ENCODE data around the gene MYO7A. TPM values are rescaled to one million over a fixed set of nuclear protein-coding genes. Genes with fewer than 3 reads are reported as not detected.

MYO7A gene
- total RNA-seq, 3 donors from 2014 or later, result 4.3 to 23.5 (median 4.5) TPM

DNA sequence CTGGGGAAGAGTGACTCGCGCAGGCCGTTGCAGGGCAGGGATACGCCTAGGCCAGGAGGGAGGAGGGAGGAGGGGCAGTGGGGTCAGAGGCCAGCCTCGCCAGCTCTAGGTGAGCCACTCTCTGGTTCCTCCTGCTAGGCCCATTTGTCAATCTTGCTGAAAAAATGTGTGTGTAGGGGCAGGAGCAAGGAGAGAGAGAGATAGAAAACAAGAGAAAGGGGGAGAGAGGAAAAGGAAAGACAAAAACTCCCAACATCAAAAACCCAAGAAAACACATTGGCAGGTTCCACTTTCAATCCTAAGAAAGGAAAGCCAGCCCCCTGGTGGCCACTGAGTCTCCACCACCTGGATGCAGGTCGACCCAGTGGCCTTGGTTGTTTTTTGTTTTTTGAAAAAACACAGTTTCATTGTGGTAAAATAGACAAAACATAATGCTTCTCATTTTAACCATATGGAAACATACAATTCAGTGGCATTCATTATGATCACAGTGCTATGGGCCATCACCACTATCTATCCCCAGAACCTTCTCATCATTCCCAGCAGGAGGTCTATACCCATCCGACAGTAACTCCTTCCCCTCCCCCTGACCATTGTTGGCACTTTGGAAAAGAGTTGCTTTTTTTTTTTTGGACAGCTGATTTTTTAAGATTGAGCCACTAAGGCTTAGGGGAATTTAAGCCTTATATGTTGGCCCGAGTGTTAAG, 14.5 kb upstream of the MYO7A start:
- TF ChIP-seq, protein P1, sequence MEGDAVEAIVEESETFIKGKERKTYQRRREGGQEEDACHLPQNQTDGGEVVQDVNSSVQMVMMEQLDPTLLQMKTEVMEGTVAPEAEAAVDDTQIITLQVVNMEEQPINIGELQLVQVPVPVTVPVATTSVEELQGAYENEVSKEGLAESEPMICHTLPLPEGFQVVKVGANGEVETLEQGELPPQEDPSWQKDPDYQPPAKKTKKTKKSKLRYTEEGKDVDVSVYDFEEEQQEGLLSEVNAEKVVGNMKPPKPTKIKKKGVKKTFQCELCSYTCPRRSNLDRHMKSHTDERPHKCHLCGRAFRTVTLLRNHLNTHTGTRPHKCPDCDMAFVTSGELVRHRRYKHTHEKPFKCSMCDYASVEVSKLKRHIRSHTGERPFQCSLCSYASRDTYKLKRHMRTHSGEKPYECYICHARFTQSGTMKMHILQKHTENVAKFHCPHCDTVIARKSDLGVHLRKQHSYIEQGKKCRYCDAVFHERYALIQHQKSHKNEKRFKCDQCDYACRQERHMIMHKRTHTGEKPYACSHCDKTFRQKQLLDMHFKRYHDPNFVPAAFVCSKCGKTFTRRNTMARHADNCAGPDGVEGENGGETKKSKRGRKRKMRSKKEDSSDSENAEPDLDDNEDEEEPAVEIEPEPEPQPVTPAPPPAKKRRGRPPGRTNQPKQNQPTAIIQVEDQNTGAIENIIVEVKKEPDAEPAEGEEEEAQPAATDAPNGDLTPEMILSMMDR (IDR thresholded peaks at IDR 0.05), result peak in 1 of 3 donors; percentile 17
- no peak for TF ChIP-seq POLR2A (IDR thresholded peaks at IDR 0.05)
- Histone ChIP-seq H3K9me3 (no peaks in the 10 kb centered on the region), H3K4me1 (no peaks in the 10 kb centered on the region), H3K36me3 (no peaks in the 10 kb centered on the region), H3K27ac (no peak overlapping the region), H3K4me3 (no peak overlapping the region), H3K27me3 (no peaks in the 10 kb centered on the region)
- intact Hi-C loops (cut with DNase I; ENCODE audit: low total_unique reads), result no loop called here
- DNase-seq (ENCODE audit: low spot score in 2 of 2), result no peak

DNA sequence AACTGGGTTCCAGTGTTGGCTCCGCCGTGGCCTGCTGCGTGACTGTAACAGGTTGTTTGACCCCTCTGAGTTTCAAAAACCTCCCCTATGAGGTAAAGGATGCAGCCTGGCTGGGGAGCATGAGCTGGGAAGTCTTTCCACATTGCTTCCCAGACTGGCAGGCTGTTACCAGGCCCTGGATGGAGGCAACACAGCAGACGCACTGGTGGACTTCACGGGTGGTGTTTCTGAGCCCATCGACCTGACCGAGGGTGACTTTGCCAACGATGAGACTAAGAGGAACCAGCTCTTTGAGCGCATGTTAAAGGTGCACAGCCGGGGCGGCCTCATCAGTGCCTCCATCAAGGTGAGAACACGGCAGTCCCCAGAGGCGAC, 14.0 kb upstream of the MYO7A start:
- intact Hi-C loops (cut with DNase I; ENCODE audit: low total_unique reads), result no loop called here
- Histone ChIP-seq H3K36me3 (no peaks in the 10 kb centered on the region), H3K27me3 (no peaks in the 10 kb centered on the region), H3K9me3 (no peaks in the 10 kb centered on the region), H3K27ac (no peak overlapping the region), H3K4me1 (no peaks in the 10 kb centered on the region), H3K4me3 (no peak overlapping the region)
- TF ChIP-seq POLR2AphosphoS5 (IDR thresholded peaks at IDR 0.05) (no peak), POLR2A (IDR thresholded peaks at IDR 0.05) (no peak)
- TF ChIP-seq, protein P1 (IDR thresholded peaks at IDR 0.05), result no peak
- no peak for DNase-seq (ENCODE audit: low spot score in 2 of 2)

DNA sequence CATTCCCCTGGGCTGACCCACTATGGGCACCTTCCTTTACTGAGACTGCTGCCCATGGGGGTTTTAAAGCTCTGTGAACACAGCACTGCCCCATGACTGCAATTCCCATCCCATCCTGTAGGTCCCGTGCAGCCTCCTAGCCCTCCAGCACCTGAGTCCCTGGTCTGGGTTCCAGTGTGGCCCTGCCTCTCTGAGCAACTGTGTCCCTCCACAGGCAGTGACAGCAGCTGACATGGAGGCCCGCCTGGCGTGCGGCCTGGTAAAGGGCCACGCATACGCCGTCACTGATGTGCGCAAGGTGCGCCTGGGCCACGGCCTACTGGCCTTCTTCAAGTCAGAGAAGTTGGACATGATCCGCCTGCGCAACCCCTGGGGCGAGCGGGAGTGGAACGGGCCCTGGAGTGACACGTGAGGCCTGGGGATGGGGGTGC, 12.8 kb upstream of the MYO7A start:
- H3K4me1 ChIP-seq, result no peaks in the 10 kb centered on the region
- no peaks in the 10 kb centered on the region for H3K9me3 ChIP-seq
- H3K4me3 ChIP-seq, result no peak overlapping the region
- no peak overlapping the region for H3K27ac ChIP-seq
- TF ChIP-seq POLR2A (IDR thresholded peaks at IDR 0.05) (no peak), POLR2AphosphoS5 (IDR thresholded peaks at IDR 0.05) (no peak)
- TF ChIP-seq, protein P1 (IDR thresholded peaks at IDR 0.05), result no peak
- DNase-seq (ENCODE audit: low spot score in 2 of 2), result no peak
- intact Hi-C loops (cut with DNase I; ENCODE audit: low total_unique reads), result no loop called here
- H3K36me3 ChIP-seq, result no peaks in the 10 kb centered on the region
- no peaks in the 10 kb centered on the region for H3K27me3 ChIP-seq

DNA sequence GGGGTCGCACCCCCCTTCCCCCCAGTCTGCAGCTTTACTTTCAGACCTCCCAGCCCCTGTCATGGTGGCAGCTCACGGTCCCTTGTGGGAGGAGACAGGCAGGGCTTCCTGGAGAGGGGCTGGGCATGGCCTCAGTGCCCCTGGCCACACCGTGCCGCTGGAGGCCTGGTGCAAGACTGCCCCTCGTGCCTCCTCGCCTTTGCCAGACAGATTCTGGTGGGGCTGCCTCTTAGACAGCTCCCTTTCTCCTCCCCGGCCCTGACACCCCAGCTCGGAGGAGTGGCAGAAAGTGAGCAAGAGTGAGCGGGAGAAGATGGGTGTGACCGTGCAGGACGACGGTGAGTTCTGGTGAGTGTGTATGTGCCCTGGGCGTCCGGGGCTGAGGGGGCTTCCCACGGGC, 12.1 kb upstream of the MYO7A start:
- DNase-seq (ENCODE audit: low spot score in 2 of 2), result no peak
- no peak for TF ChIP-seq POLR2A (IDR thresholded peaks at IDR 0.05)
- TF ChIP-seq, protein P1 (IDR thresholded peaks at IDR 0.05), result no peak
- intact Hi-C loops (cut with DNase I; ENCODE audit: low total_unique reads), result no loop called here
- Histone ChIP-seq H3K27ac (no peak overlapping the region), H3K9me3 (no peaks in the 10 kb centered on the region), H3K4me1 (no peaks in the 10 kb centered on the region), H3K36me3 (no peaks in the 10 kb centered on the region), H3K27me3 (no peaks in the 10 kb centered on the region), H3K4me3 (no peak overlapping the region)

DNA sequence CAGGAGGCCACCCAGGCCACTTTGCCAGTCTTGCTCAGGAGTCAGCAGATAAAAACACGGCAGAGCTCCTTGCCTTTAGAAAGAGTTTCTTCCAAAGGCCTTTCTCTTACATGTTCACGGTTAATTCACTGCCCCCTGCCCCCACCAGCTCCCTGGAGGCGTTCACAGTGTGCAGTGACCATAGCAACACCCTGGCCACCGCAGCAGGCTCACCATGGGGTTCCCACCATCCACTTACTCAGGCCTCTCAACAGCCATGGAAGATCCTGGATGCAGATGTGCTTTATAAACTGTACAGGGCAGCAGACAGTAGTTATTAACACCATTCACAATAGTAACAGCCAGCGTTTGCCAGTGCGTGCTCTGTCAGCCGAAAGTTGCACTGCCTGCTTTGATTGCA, 10.6 kb upstream of the MYO7A start:
- Histone ChIP-seq H3K9me3 (no peaks in the 10 kb centered on the region), H3K27me3 (no peaks in the 10 kb centered on the region), H3K36me3 (no peaks in the 10 kb centered on the region), H3K27ac (no peak overlapping the region), H3K4me3 (no peak overlapping the region), H3K4me1 (no peaks in the 10 kb centered on the region)
- TF ChIP-seq POLR2A (IDR thresholded peaks at IDR 0.05) (no peak), POLR2AphosphoS5 (IDR thresholded peaks at IDR 0.05) (no peak)
- TF ChIP-seq, protein P1 (IDR thresholded peaks at IDR 0.05), result no peak
- intact Hi-C loops (cut with DNase I; ENCODE audit: low total_unique reads), result no loop called here
- no peak for DNase-seq (ENCODE audit: low spot score in 2 of 2)
